Endothelial cell of umbilical vein (primary cell): ENCODE results near the gene KHK. TPM values are rescaled to one million over a fixed set of nuclear protein-coding genes. Genes with fewer than 3 reads are reported as not detected.

Experiments
- BruUV-seq: library from RNA; stranded (reverse); fragments of 400-500 nt; replicated peaks from 2 replicates; lab custom pipeline; 2021; lab: Mats Ljungman, UMichigan
- CTCF ChIA-PET: fragments of 300-600, 350-600 bp; sonication (Branson Sonifier 250); formaldehyde crosslinking; loops from one replicate; lab custom pipeline; 2021; ENCODE audit warnings: antibody characterized with exemption, inconsistent platforms; lab: Charles Lee
- POLR2A ChIA-PET: fragments of 300-600, 350-600 bp; sonication (Branson Sonifier 250); formaldehyde crosslinking; loops from one replicate; lab custom pipeline; 2021; ENCODE audit warnings: antibody characterized with exemption, inconsistent platforms; lab: Charles Lee
- DNase-seq: peaks from one replicate; pipeline ENCODE4 v3.0.0-alpha.2; 2011; ENCODE audit warnings: low read depth, low spot score
- FAIRE-seq: peaks from 2 replicates; lab custom pipeline; 2011; peaks lifted over from hg19 to GRCh38; lab: Jason Lieb, UNC
- H2AFZ ChIP-seq: 2 replicates; pipeline ENCODE4 v1.6.0; 2012; ENCODE audit warnings: low read depth, low read length, control low read depth, inconsistent platforms
- H3K27ac ChIP-seq: 2 replicates; pipeline ENCODE4 v1.5.1; 2011; ENCODE audit warnings: low read depth, mild to moderate bottlenecking, control low read depth, low read length, moderate library complexity; ENCODE audit not compliant: insufficient read depth
- H3K27me3 ChIP-seq, 2 experiments: 2 replicates each; pipeline versions ENCODE4 v1.6.0 to v1.6.1; 2011; ENCODE audit warnings: low read length in 2 of 2, mixed read lengths in 1 of 2; ENCODE audit not compliant: control insufficient read depth in 2 of 2, insufficient read depth in 2 of 2
- H3K36me3 ChIP-seq, 2 experiments: 2 replicates in 1 of 2; 3 replicates in 1 of 2; pipeline ENCODE4 v1.5.1; 2011; ENCODE audit warnings: low read length in 2 of 2, mild to moderate bottlenecking in 1 of 2, moderate library complexity in 1 of 2; ENCODE audit not compliant: control insufficient read depth in 2 of 2, insufficient read depth in 2 of 2; ENCODE audit errors: extremely low read depth in 1 of 2
- H3K4me1 ChIP-seq: 3 replicates; pipeline ENCODE4 v1.5.1; 2011; ENCODE audit warnings: mild to moderate bottlenecking, low read length; ENCODE audit not compliant: control insufficient read depth, insufficient read depth; ENCODE audit errors: extremely low read depth
- H3K4me2 ChIP-seq: 2 replicates; pipeline ENCODE4 v1.6.1; 2011; ENCODE audit warnings: low read length, control low read depth, mixed read lengths; ENCODE audit not compliant: insufficient read depth
- H3K4me3 ChIP-seq, 3 experiments: fragments of 200-600 bp in 1 of 3; sonication (generic), shearing (Covaris generic) in 1 of 3; replicated peaks in 1 of 3; 2 replicates each; pipeline ENCODE4 v1.5.1; 2011 to 2016; ENCODE audit warnings: control low read depth in 3 of 3, low read length in 3 of 3, mild to moderate bottlenecking in 2 of 3, inconsistent platforms in 1 of 3, low read depth in 1 of 3, moderate library complexity in 1 of 3; ENCODE audit not compliant: insufficient read depth in 1 of 3
- H3K79me2 ChIP-seq: 2 replicates; pipeline ENCODE4 v1.6.0; 2012; ENCODE audit warnings: low read length, inconsistent platforms; ENCODE audit not compliant: control insufficient read depth, insufficient read depth
- H3K9ac ChIP-seq: replicated peaks from 2 replicates; pipeline ENCODE3; 2011; ENCODE audit warnings: low read length, control low read depth; ENCODE audit not compliant: insufficient read depth; ENCODE audit errors: extremely low read depth
- H3K9me1 ChIP-seq: replicated peaks from 3 replicates; pipeline ENCODE4 v1.6.0; 2011; ENCODE audit warnings: mild to moderate bottlenecking, low read length; ENCODE audit not compliant: control insufficient read depth, insufficient read depth; ENCODE audit errors: extremely low read depth
- H3K9me3 ChIP-seq: replicated peaks from 2 replicates; pipeline ENCODE4 v1.5.1; 2012; ENCODE audit warnings: low read length, inconsistent platforms; ENCODE audit not compliant: control insufficient read depth, insufficient read depth
- H4K20me1 ChIP-seq: replicated peaks from 2 replicates; pipeline ENCODE3; 2011; ENCODE audit warnings: mild to moderate bottlenecking, low read length; ENCODE audit not compliant: control insufficient read depth, insufficient read depth; ENCODE audit errors: extremely low read depth
- CTCF ChIP-seq, 2 donors: IDR thresholded peaks; 1 replicate in 1 of 2; 2 replicates in 1 of 2; pipeline ENCODE4 v1.5.1; 2011; ENCODE audit warnings: low read length in 2 of 2, mild to moderate bottlenecking in 2 of 2, moderate library complexity in 2 of 2, control low read depth in 1 of 2, inconsistent platforms in 1 of 2, low read depth in 1 of 2; ENCODE audit not compliant: insufficient read depth in 1 of 2; ENCODE audit errors: extremely low read depth in 1 of 2
- EZH2 ChIP-seq: IDR thresholded peaks from 2 replicates; pipeline ENCODE4 v1.6.1; 2012; ENCODE audit warnings: borderline replicate concordance, low read depth, mild to moderate bottlenecking, moderate library complexity, low read length, inconsistent platforms; ENCODE audit not compliant: severe bottlenecking
- FOS ChIP-seq: IDR thresholded peaks from 2 replicates; pipeline ENCODE4 v1.6.1; 2011; ENCODE audit warnings: mild to moderate bottlenecking, low read length, moderate library complexity, borderline replicate concordance; ENCODE audit not compliant: insufficient read depth
- GATA2 ChIP-seq: IDR thresholded peaks from 2 replicates; pipeline ENCODE4 v1.7.0; 2011; ENCODE audit warnings: low read depth, mild to moderate bottlenecking, moderate library complexity, mixed read lengths, low read length; ENCODE audit not compliant: insufficient read length, insufficient read depth
- JUN ChIP-seq: IDR thresholded peaks from 2 replicates; pipeline ENCODE4 v1.6.1; 2011; ENCODE audit warnings: borderline replicate concordance, low read depth; ENCODE audit not compliant: insufficient read length, insufficient read depth
- MAX ChIP-seq: IDR thresholded peaks from 2 replicates; pipeline ENCODE4 v1.6.1; 2011; ENCODE audit not compliant: insufficient read depth, insufficient read length
- MYC ChIP-seq: IDR thresholded peaks from one replicate; pipeline ENCODE4 v1.6.1; 2011; ENCODE audit warnings: mild to moderate bottlenecking, low read depth, low read length
- POLR2A ChIP-seq: IDR thresholded peaks from 2 replicates; pipeline ENCODE4 v1.6.1; 2012; ENCODE audit warnings: low read depth, mild to moderate bottlenecking, control low read depth, low read length
- POLR2AphosphoS5 ChIP-seq: IDR thresholded peaks from 2 replicates; pipeline ENCODE4 v1.6.1; 2012; ENCODE audit warnings: low read depth, mild to moderate bottlenecking, control low read depth, low read length, moderate library complexity; ENCODE audit not compliant: insufficient read depth
- dilution Hi-C: fragments of 300-500 bp; cut with MboI; formaldehyde crosslinking; loops from one replicate; pipeline ENCODE4 v1.15.0; 2019; ENCODE audit warnings: low sequenced_read_pairs; ENCODE audit not compliant: extremely low pct_ligation_motif_present
- intact Hi-C: fragments of 100-400 bp; cut with micrococcal nuclease; formaldehyde crosslinking; loops from one replicate; pipeline ENCODE4 v1.10.0; 2022
- polyA plus RNA-seq, 4 experiments: library from polyadenylated mRNA; depleted of rRNA in 3 of 4; stranded (reverse) in 3 of 4; unstranded in 1 of 4; fragments of >200 nt; gene quantifications; 2 replicates each; pipeline versions ENCODE4 v1.2.1 to v1.2.3, GENCODE V29; 2011 to 2012; ENCODE audit warnings: missing spikeins in 1 of 4
- total RNA-seq: library from RNA; stranded (reverse); gene quantifications from 2 replicates; pipeline ENCODE4 v1.2.3, GENCODE V29; 2021

Gene KHK
- total and polyA plus RNA-seq, 2 donors (not counting 3 experiments of a cell fraction or from before 2014, with no cell fraction given) = 2.9 to 4.4 TPM

GRCh38 chr2:27053321-27053720 lies 33.3 kb upstream of the KHK start:
- H3K4me2 ChIP-seq = no peak overlapping the region
- no peaks in the 10 kb centered on the region for H3K9me3 ChIP-seq
- H3K4me1 ChIP-seq = peaks cover 12% of the 10 kb centered on the region
- dilution Hi-C loops (no loop called here), intact Hi-C loops (no loop called here)
- TF ChIP-seq GATA2 (no peak), MYC (no peak), MAX (no peak), EZH2 (no peak), FOS (no peak), POLR2A (no peak), POLR2AphosphoS5 (no peak), CTCF (IDR thresholded peaks at IDR 0.05; ENCODE audit: extremely low read depth in 1 of 2, insufficient read depth in 1 of 2, low read depth in 1 of 2, low read length in 2 of 2) (no peak), JUN (no peak)
- no peaks in the 10 kb centered on the region for H3K27me3 ChIP-seq
- H4K20me1 ChIP-seq = no peaks in the 10 kb centered on the region
- DNase-seq = no peak
- H2AFZ ChIP-seq = no peak overlapping the region
- H3K36me3 ChIP-seq = peaks cover 3 to 27% of the 10 kb centered on the region in 2 experiments
- H3K27ac ChIP-seq = no peak overlapping the region
- ChIA-PET CTCF (interaction anchor here (3.8 to 5.9 kb wide), 2 partner anchors 19 to 92 kb away, joined by 25 to 34 read pairs; partner anchors contain the start of gene OST4), POLR2A (no interaction called here)
- H3K9ac ChIP-seq = no peak overlapping the region
- FAIRE-seq = no peak
- no peak overlapping the region for H3K4me3 ChIP-seq
- no TSS peak for BruUV-seq
- no peaks in the 10 kb centered on the region for H3K79me2 ChIP-seq
- no peaks in the 10 kb centered on the region for H3K9me1 ChIP-seq
